ENCODE results near the gene PGBD5. TPM values are rescaled to one million over a fixed set of nuclear protein-coding genes. Genes with fewer than 3 reads are reported as not detected.

PGBD5 gene
- total RNA-seq, 1 donor from 2014 or later, result 2.0 TPM

DNA sequence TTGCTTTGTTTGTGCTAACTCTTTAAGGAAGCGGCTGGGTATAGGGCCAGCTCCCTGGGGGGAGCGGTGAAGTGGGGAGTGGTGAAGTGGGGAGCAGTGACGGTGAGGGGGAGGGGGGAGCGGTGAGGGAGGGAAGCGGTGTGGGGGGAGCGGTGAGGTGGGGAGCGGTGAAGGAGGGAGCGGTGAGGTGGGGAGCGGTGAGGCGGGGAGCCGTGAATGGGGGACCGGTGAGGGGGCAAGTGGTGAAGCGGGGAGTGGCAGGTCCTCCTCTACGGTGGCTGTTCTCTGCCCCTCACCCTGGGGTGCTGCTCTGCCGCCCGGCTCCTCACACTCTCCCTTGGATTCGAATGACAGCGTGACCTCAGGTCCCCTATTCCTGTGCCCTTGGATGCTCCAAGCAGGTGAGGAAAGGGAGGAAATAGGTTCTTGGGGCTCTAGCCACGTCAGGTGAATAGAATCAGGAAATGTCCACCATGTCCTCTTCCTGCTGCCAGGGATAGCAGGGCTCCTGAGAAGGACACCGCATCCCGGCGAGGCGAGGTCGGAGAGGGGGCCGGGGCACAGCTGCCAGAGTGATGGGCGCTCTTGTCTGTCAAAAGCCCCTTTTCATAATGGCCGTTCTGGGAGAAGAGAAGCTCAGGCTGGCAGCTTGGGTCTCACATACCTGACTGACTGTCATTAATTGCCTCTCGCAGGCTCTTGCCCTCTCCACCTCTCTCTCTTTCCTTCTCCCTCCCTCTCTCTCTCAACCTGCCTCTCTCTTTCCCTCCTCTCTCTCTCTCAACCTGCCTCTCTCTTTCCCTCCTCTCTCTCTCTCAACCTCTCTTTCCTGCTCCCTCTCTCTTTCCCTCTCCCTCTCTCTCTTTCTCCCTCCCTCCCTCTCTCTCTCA, 134.2 kb downstream of the PGBD5 start:
- Mint-ChIP-seq H3K4me3 (ENCODE audit: unreplicated experiment) (no peak overlapping the region), H3K36me3 (ENCODE audit: low read depth, unreplicated experiment) (no peaks in the 10 kb centered on the region)

DNA sequence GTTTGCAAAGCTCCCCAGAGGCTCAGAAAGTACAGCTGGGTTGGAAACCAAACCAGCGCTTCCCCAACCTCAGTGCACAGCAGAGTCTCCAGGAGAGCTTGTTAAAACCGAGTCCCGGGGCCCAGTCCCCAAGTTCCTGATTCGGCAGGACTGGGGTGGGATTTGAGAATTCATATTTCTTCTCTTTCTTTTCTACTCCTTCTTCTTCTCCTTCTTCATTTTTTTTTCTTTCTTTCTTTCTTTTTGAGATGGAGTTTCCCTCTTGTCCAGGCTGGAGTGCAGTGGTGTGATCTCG, 136.8 kb downstream of the PGBD5 start:
- H3K36me3 Mint-ChIP-seq (ENCODE audit: low read depth, unreplicated experiment), result no peaks in the 10 kb centered on the region
- DNase-seq (ENCODE audit: low spot score), result no peak
- peaks cover 9% of the 10 kb centered on the region for H3K4me1 Mint-ChIP-seq (ENCODE audit: unreplicated experiment)
- H3K27me3 Mint-ChIP-seq (ENCODE audit: unreplicated experiment), result peaks cover 4% of the 10 kb centered on the region
- H3K4me3 Mint-ChIP-seq (ENCODE audit: unreplicated experiment), result no peak overlapping the region
- H3K9me3 Mint-ChIP-seq (ENCODE audit: unreplicated experiment), result no peaks in the 10 kb centered on the region
- TF ChIP-seq CTCF (IDR thresholded peaks at IDR 0.05; ENCODE audit: unreplicated experiment), result no peak
- no peak overlapping the region for H3K27ac Mint-ChIP-seq (ENCODE audit: unreplicated experiment)

More for the DNA sequence above, 134.2 kb downstream of the PGBD5 start:
- Mint-ChIP-seq H3K27me3 (ENCODE audit: unreplicated experiment) (peaks cover 4% of the 10 kb centered on the region), H3K4me1 (ENCODE audit: unreplicated experiment) (peaks cover 14% of the 10 kb centered on the region), H3K9me3 (ENCODE audit: unreplicated experiment) (no peaks in the 10 kb centered on the region), H3K27ac (ENCODE audit: unreplicated experiment) (no peak overlapping the region)
- TF ChIP-seq CTCF (IDR thresholded peaks at IDR 0.05; ENCODE audit: unreplicated experiment), result no peak
- no peak for DNase-seq (ENCODE audit: low spot score)

DNA sequence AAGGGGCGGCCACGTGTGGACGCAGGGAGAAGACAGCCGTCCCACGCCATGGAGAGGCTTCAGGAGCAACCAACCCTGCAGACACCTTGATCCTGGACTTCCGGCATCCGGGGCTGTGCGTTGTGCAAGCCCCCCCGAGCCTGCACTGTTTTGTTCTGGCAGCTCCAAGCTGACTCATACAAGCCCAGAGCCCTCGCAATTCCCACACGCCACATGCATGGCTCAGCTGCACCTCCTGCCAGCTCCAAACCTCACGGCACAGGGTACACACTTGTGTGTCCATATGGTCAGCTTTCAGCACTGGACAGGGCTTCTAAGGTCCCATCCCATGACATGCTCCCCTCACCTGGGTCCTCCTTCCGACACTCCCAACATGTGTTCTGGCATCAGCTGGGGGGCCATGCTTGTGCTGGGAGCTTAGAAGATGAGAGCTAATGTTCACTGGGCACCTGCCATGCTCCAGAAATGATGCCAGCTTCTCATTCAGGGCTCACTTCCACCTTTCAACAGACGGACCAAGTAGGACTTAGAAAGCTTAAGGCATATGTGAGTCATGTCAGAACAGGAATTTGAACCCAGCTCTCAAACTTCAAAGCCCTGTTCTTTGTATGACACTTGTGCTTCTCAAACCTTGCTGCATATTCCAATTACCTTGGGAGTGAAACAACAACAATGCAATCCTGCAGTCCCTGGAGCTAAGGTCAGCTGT, 137.3 kb downstream of the PGBD5 start:
- H3K27me3 Mint-ChIP-seq (ENCODE audit: unreplicated experiment), result peaks cover 4% of the 10 kb centered on the region
- no peak for TF ChIP-seq CTCF (IDR thresholded peaks at IDR 0.05; ENCODE audit: unreplicated experiment)
- no peaks in the 10 kb centered on the region for H3K9me3 Mint-ChIP-seq (ENCODE audit: unreplicated experiment)
- H3K36me3 Mint-ChIP-seq (ENCODE audit: low read depth, unreplicated experiment), result no peaks in the 10 kb centered on the region
- H3K27ac Mint-ChIP-seq (ENCODE audit: unreplicated experiment), result no peak overlapping the region
- peaks cover 9% of the 10 kb centered on the region for H3K4me1 Mint-ChIP-seq (ENCODE audit: unreplicated experiment)
- no peak for DNase-seq (ENCODE audit: low spot score)
- no peak overlapping the region for H3K4me3 Mint-ChIP-seq (ENCODE audit: unreplicated experiment)

DNA sequence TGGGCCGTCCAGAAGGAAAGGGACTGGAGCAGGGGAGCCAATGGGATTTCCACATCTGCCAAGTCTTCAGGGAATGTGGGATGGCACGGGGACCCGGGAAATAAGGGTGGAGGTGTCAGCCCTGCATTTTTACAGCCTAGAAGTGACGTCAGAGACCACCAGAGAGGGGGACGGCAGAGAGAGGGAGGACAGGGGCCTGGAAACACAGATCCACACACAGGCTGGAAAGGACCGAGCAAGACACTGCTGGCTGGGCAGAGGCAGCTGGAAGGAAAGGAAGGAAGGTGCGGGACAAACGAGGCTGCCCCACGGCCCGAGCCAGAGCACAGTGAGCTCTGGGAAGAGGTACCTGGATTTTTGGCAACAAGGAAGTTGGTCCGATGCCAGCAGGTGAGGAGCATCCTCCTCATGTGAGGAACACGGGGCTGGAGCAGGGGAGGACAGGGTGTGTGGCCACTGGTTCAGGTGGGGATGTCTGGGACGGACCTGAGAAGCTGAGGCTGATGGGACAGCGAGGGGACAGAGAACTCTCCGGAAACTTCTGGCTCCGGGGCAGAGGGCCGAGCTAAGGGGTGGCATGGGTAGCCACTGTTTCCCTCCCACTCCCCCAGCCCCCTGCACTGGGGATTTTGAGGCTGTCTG, 138.3 kb downstream of the PGBD5 start:
- peaks cover 4% of the 10 kb centered on the region for H3K27me3 Mint-ChIP-seq (ENCODE audit: unreplicated experiment)
- H3K9me3 Mint-ChIP-seq (ENCODE audit: unreplicated experiment), result no peaks in the 10 kb centered on the region
- no peak for TF ChIP-seq CTCF (IDR thresholded peaks at IDR 0.05; ENCODE audit: unreplicated experiment)
- H3K4me1 Mint-ChIP-seq (ENCODE audit: unreplicated experiment), result peaks cover 9% of the 10 kb centered on the region
- H3K4me3 Mint-ChIP-seq (ENCODE audit: unreplicated experiment), result no peak overlapping the region
- no peaks in the 10 kb centered on the region for H3K36me3 Mint-ChIP-seq (ENCODE audit: low read depth, unreplicated experiment)
- no peak for DNase-seq (ENCODE audit: low spot score)
- no peak overlapping the region for H3K27ac Mint-ChIP-seq (ENCODE audit: unreplicated experiment)

Data from endothelial cell (in vitro differentiated cells).